T-helper 1 cell (primary cell): Measurements from ENCODE around the gene ANKRD55.
"Not testable (repeated sequence)": the region's sequence is repeated elsewhere in the genome, so short reads cannot be mapped to it uniquely, and the experiment has no call there.

Experiments used
- DNase-seq, 5 donors: peaks; one replicate each; pipeline ENCODE4 v3.0.0-alpha.2; 2012 to 2020

ANKRD55 gene

GRCh38 chr5:56206126-56206910, 26.8 kb downstream of the ANKRD55 start:
- no peak for DNase-seq

GRCh38 chr5:56203936-56204335, 29.2 kb downstream of the ANKRD55 start:
- not testable (repeated sequence) for DNase-seq

- no peak for DNase-seq
These were observed 30.6 kb downstream of the ANKRD55 start for GRCh38 chr5:56202483-56202882.

- DNase-seq, result not testable (repeated sequence)
These were observed 31.3 kb downstream of the ANKRD55 start for GRCh38 chr5:56201762-56202261.

DNA sequence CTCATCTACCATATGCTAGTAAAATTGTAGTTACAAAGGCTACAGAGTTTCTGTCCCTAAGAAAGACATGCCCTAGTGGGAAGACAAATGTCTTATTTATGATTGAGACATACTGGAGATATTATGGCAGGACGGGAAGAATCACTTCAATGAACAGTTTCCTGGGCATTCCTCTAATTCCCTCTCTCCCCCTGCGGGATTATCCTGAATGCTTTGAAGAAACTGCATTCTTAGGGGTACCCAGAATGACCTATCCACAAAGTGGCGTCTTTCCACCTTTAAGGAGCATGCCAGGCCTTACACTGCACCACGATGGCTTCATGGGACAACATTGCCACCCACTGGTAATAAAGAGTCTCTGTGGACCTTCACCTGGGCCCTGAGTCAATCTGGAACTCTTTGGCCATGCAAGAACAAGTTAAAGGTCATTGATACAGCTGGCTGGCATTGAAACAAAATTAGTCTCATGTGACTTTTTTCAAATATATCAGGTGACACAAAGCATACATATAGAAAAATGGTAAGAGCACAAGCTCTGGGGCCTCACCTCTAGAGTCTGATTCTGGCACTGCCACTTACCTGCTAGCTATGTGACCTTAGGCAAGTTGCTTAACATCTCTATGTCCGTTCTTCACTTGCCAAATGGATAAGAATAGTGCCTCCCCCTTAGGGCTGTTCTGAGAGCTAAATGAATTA, 32.0 kb downstream of the ANKRD55 start:
- DNase-seq, result peak in 4 of 5 donors; percentile 24 to 79 (median 40)

DNA sequence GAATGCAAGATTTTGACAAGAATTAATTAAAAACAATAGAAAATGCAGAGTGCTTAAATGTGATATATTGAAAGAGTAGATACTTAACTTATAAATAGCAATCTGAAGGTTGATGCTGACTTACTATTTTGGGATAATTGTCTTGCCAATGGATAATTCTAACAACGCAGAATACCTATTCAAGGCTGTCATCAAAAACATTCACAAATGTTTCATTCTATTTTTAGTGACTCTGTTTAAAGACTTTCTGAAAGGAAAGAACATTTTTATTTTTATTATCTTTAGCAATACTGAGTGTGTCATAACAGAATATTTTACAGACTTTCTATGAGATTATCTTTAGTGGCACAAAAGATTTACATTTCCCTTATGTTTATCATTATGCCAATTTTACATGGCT, 38.1 kb downstream of the ANKRD55 start:
- DNase-seq, result no peak

DNA sequence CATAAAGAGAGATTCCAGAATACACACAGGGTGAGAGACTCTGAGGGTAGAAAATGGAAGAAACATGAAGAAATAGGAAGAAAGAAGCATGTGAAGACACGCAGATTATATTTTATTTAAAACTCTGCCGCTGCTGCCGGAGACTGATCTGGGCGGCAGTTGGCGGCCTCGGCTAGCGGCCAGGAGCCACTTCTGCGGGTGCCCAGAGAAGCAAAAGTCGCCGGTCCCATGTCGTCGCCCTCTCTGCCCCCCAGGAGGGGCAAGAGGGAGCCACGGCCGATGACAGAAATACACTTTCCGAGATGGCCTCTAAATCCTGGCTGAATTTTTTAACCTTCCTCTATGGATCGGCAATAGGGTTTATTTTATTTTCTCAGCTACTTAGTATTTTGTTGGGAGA, 40.9 kb downstream of the ANKRD55 start:
- no peak for DNase-seq

- no peak for DNase-seq
These were observed 41.5 kb downstream of the ANKRD55 start for GRCh38 chr5:56191656-56192055.

DNA sequence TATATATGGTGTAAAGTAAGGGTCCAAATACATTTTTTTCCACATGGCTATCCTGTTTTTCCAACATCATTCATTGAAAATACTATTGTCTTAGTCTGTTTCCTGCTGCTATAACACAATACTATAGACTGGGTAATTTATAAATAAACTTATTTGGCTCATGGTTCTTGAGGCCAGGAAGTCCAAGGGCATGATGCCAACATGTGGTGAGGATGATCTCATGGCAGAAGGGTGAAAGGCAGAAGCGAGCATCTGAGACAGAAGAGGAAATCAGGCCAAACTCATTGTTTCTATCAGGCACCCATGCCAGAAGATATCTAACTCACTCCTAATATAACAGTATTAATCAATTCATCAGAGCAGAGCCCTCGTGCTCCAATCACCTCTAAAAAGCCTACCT, 42.6 kb downstream of the ANKRD55 start:
- peak in 1 of 5 donors; percentile 35 for DNase-seq

DNA sequence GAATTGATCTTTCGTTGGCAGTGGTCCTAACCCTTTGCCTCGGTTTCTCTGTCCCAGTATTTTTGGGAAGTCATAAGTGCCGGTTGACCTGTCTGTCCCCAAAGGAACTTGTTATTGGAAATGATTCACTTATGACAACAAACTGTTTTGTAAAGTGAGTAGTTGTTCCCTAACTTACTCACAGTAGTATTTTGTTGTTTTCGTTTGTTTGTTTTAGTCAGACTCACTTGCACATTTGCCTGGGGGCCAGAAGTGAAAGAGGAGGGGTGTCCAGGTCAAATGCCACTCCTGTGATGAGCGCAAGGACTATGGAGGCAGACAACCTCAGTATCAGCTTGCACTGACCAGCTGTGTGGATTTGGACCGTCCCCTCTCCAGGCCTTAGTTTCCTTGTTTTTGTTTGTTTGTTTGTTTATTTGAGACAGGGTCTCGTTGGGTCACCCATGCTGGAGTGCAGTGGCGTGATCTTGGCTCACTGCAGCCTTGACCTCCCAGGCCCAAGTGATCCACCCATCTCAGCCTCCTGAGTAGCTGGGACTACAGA, 47.3 kb downstream of the ANKRD55 start:
- DNase-seq, result no peak

GRCh38 chr5:56183506-56183905, 49.6 kb downstream of the ANKRD55 start:
- no peak for DNase-seq

DNA sequence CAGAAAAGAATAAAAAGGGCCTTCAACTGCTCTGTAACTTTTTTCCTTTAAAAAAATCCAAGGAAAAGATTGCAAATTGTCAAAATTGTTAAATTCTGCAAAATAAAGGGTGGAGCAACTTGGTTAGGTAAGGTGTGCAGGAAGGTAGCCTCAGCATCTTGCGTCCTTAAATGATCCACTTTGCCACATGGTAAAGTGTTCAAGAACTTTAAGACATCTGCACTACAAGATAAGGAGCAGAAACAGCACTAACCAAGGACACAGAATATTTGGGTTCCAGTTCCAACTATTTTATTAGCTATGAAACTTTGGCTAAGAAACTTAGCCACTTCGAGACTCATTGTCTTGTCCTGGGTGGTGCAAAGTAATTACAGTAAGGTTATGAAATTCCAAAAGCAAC, 53.7 kb downstream of the ANKRD55 start:
- DNase-seq, result no peak

GRCh38 chr5:56178823-56179222, 54.3 kb downstream of the ANKRD55 start:
- no peak for DNase-seq

DNA sequence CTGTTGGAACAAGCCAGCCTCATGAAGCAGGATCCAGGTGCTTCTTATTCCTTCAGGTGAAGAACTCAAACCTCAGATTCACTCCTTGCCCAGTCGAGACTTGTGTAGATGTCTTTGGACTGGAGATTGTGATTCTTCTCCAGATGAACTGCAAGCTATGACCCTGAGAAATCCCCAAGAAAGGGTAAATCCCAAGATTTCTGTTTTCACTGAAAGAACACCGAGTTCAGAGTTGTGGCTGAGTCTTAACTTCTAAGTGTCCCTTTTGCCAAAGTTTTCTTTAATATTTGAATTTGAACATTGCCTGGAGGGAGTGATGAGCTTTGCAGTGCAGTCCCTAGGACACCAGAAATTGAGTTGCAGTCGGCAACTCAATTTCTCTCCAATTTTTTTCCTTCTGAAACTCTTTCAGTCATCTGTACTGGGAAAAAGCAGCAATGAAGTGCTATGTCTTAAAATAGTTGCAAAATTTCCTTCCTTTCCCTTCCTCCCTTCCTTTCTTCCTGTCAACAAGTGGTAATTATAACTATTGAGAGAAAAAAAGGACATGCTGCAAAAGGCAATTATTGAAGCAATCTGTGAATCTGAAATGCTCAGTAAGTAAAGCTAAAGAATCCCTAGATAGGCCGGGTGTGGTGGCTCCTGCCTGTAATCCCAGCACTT, 56.1 kb downstream of the ANKRD55 start:
- DNase-seq, result no peak

- no peak for DNase-seq
These were observed 56.9 kb downstream of the ANKRD55 start for GRCh38 chr5:56176155-56176798.

- DNase-seq, result no peak
These were observed 57.6 kb downstream of the ANKRD55 start for GRCh38 chr5:56175488-56175887.

- DNase-seq, result no peak
These were observed 58.1 kb downstream of the ANKRD55 start for GRCh38 chr5:56175021-56175420.

- DNase-seq, result no peak
These were observed 60.9 kb downstream of the ANKRD55 start for GRCh38 chr5:56172241-56172640.

DNA sequence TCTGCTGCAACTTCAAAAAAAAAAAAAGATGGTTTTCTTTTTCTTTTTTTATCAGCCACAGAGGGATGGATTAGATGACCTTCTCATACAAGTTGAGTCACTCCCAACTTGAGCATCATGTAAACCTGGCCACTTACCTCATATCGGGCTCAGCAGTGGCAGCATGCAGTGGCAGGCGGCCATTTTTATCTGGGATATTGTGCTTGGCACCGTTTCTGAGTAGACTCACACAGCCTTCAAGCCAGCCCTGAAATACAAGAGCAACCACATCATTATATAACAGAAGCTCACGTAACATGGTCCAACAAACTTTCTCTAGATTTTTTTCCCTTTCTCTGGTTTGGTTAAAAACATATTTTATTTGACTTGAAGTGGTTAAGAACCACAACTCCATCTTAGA, 62.6 kb downstream of the ANKRD55 start:
- DNase-seq, result no peak

GRCh38 chr5:56169949-56170348, 63.2 kb downstream of the ANKRD55 start:
- no peak for DNase-seq

GRCh38 chr5:56169281-56169680, 63.8 kb downstream of the ANKRD55 start:
- DNase-seq, result no peak

DNA sequence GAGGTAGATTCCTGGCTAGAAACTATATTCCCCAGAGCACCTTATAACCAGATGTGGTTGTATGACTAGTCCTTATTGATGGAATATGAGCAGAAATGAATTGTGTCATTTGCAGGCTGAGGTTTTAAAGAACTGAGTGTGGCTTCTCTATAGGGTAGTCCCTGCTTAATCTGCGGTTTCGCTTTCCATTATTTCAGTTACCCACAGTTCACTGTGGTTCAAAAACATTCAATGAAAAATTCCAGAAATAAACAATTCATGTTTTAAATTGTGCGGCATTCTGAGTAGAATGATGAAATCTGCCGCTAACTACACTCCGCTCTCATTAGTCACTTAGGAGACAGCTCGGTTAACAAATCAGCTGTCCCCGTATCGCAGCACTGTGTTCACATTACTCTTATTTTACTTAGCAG, 65.1 kb downstream of the ANKRD55 start:
- peak in 1 of 5 donors; percentile 59 for DNase-seq

GRCh38 chr5:56167519-56167918, 65.6 kb downstream of the ANKRD55 start:
- DNase-seq, result peak in 1 of 5 donors; percentile 44
